Loucy (cell line): ENCODE data around the gene TLNRD1.

ENCODE experiments used
- H2AFZ ChIP-seq: fragments of 200-600 bp; sonication (generic); 2 replicates; pipeline ENCODE4 v1.6.0; 2016; ENCODE audit warnings: antibody characterized with exemption, mild to moderate bottlenecking, low read length, moderate library complexity
- H3F3A ChIP-seq: fragments of 200-600 bp; 2 replicates; pipeline ENCODE4 v1.6.0; 2016; ENCODE audit warnings: antibody characterized with exemption, low read depth, mild to moderate bottlenecking
- H3K27me3 ChIP-seq: fragments of 200-600 bp; sonication (generic); 2 replicates; pipeline ENCODE4 v1.6.1; 2014; ENCODE audit warnings: low read length, mild to moderate bottlenecking; ENCODE audit not compliant: insufficient read depth, poor library complexity, severe bottlenecking
- H3K36me3 ChIP-seq: fragments of 200-600 bp; sonication (generic); 2 replicates; pipeline ENCODE4 v1.6.1; 2016; ENCODE audit warnings: low read length; ENCODE audit not compliant: insufficient read depth
- H3K4me1 ChIP-seq: fragments of 200-600 bp; sonication (generic); 2 replicates; pipeline ENCODE4 v1.5.1; 2014; ENCODE audit warnings: low read length, mild to moderate bottlenecking; ENCODE audit not compliant: insufficient read depth, poor library complexity, severe bottlenecking
- H3K4me2 ChIP-seq: fragments of 200-600 bp; sonication (generic); 2 replicates; pipeline ENCODE4 v1.6.0; 2014; ENCODE audit warnings: antibody characterized with exemption, low read length, low read depth, mild to moderate bottlenecking; ENCODE audit not compliant: poor library complexity, severe bottlenecking
- H3K4me3 ChIP-seq: fragments of 200-600 bp; sonication (generic); 2 replicates; pipeline ENCODE4 v1.5.1; 2014; ENCODE audit warnings: low read length, mild to moderate bottlenecking, mixed read lengths; ENCODE audit not compliant: poor library complexity, severe bottlenecking
- H3K79me2 ChIP-seq: fragments of 200-600 bp; sonication (generic); 2 replicates; pipeline ENCODE4 v1.6.1; 2014; ENCODE audit warnings: low read length; ENCODE audit not compliant: insufficient read depth
- H3K9ac ChIP-seq: fragments of 200-600 bp; sonication (generic); 2 replicates; pipeline ENCODE4 v1.6.0; 2014; ENCODE audit warnings: mild to moderate bottlenecking, low read depth, low read length, moderate library complexity; ENCODE audit not compliant: poor library complexity, severe bottlenecking
- H3K9me2 ChIP-seq: fragments of 200-600 bp; sonication (generic); replicated peaks from 2 replicates; pipeline ENCODE4 v1.6.1; 2016; ENCODE audit warnings: low read depth, low read length, mixed read lengths
- H3K9me3 ChIP-seq: fragments of 200-600 bp; sonication (generic); 2 replicates; pipeline ENCODE4 v1.6.1; 2014; ENCODE audit warnings: mild to moderate bottlenecking, antibody characterized with exemption, low read length, low read depth; ENCODE audit not compliant: insufficient read depth
- H4K20me1 ChIP-seq: fragments of 200-600 bp; sonication (generic); 2 replicates; pipeline ENCODE4 v1.6.0; 2014; ENCODE audit warnings: antibody characterized with exemption, low read length, mild to moderate bottlenecking; ENCODE audit not compliant: insufficient read depth, poor library complexity, severe bottlenecking
- CTCF ChIP-seq: fragments of 200-600 bp; sonication (generic); conservative IDR thresholded peaks from 2 replicates; pipeline ENCODE4 v1.5.1; 2014; ENCODE audit warnings: mild to moderate bottlenecking, antibody characterized with exemption, low read length
- EZH2phosphoT487 ChIP-seq: fragments of 200-600 bp; IDR thresholded peaks from 2 replicates; pipeline ENCODE4 v1.6.1; 2018; ENCODE audit warnings: antibody characterized with exemption, mild to moderate bottlenecking, moderate library complexity, borderline replicate concordance

TLNRD1 gene

GRCh38 chr15:81003097-81003350, 2.3 kb downstream of the TLNRD1 start:
- H2AFZ ChIP-seq: no peak overlapping the region
- H3K79me2 ChIP-seq: peaks cover 70% of the 10 kb centered on the region
- H3K27me3 ChIP-seq: no peaks in the 10 kb centered on the region
- H3F3A ChIP-seq: 0 out of 2 replicates have a peak, but pooled peaks cover 4% of the 10 kb centered on the region
- H4K20me1 ChIP-seq: peaks cover 26% of the 10 kb centered on the region
- H3K4me3 ChIP-seq: peak overlapping the region; percentile 97
- TF ChIP-seq CTCF: no peak
- TF ChIP-seq EZH2phosphoT487: no peak
- no peaks in the 10 kb centered on the region for H3K9me3 ChIP-seq
- peak overlapping the region; percentile 78 for H3K4me2 ChIP-seq
- no peaks in the 10 kb centered on the region for H3K9me2 ChIP-seq
- H3K9ac ChIP-seq: no peak overlapping the region
- H3K36me3 ChIP-seq: no peaks in the 10 kb centered on the region
- peaks cover 45% of the 10 kb centered on the region for H3K4me1 ChIP-seq

GRCh38 chr15:81006124-81006523, 5.4 kb downstream of the TLNRD1 start:
- no peaks in the 10 kb centered on the region for H3K36me3 ChIP-seq
- H3K9ac ChIP-seq: no peak overlapping the region
- peak overlapping the region; percentile 78 for H3K4me2 ChIP-seq
- no peak overlapping the region for H2AFZ ChIP-seq
- peaks cover 26% of the 10 kb centered on the region for H4K20me1 ChIP-seq
- H3K9me3 ChIP-seq: no peaks in the 10 kb centered on the region
- no peaks in the 10 kb centered on the region for H3F3A ChIP-seq
- no peaks in the 10 kb centered on the region for H3K9me2 ChIP-seq
- H3K4me1 ChIP-seq: peaks cover 47% of the 10 kb centered on the region
- no peak overlapping the region for H3K4me3 ChIP-seq
- H3K27me3 ChIP-seq: no peaks in the 10 kb centered on the region
- H3K79me2 ChIP-seq: peaks cover 62% of the 10 kb centered on the region
- TF ChIP-seq EZH2phosphoT487: no peak
- TF ChIP-seq CTCF: no peak

GRCh38 chr15:81007428-81008064, 6.8 kb downstream of the TLNRD1 start:
- H3F3A ChIP-seq: no peaks in the 10 kb centered on the region
- H4K20me1 ChIP-seq: peaks cover 22% of the 10 kb centered on the region
- peaks cover 47% of the 10 kb centered on the region for H3K79me2 ChIP-seq

More at GRCh38 chr15:81007428-81008064, 6.8 kb downstream of the TLNRD1 start:
- Histone ChIP-seq H3K9me2 (no peaks in the 10 kb centered on the region), H3K4me2 (no peak overlapping the region), H3K4me1 (peaks cover 47% of the 10 kb centered on the region), H3K9me3 (no peaks in the 10 kb centered on the region), H2AFZ (no peak overlapping the region), H3K4me3 (no peak overlapping the region), H3K36me3 (no peaks in the 10 kb centered on the region), H3K27me3 (no peaks in the 10 kb centered on the region), H3K9ac (no peak overlapping the region)
- TF ChIP-seq CTCF (no peak), EZH2phosphoT487 (no peak)
